ENCODE data around the gene SUCLG2.

Gene SUCLG2

DNA sequence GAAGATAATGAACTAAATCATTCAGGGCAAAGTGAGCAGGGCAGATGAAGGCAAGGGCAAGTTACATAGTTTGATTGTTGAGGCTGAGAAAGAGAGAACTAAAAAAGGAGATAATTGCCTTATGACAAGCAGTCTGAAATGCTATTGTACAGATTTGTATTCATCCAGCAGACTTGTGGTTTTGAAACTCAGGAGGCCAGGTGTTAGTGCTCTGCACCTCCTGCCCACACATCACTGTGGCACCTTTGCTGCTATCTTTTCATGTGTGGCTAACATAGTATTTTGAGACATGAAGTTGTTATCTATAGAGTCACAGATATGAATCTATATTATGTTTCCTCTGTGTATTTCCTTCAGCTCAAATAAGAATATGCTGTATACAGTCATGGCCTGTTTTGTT, 24.3 kb upstream of the SUCLG2 start:
- Histone ChIP-seq H3K27ac (replicated peaks) (no peak overlapping the region), H3K4me3 (replicated peaks; ENCODE audit: insufficient read depth, low read length) (no peak overlapping the region), H3K27me3 (ENCODE audit: insufficient read depth, poor library complexity, severe bottlenecking) (peaks cover 2% of the 10 kb centered on the region)
- TF ChIP-seq CTCF (IDR thresholded peaks at IDR 0.05; ENCODE audit: insufficient read depth, low read length): no peak
- no peak for TF ChIP-seq SPI1 (IDR thresholded peaks at IDR 0.05; ENCODE audit: borderline replicate concordance, low read depth)
- no peak for TF ChIP-seq POLR2AphosphoS5 (IDR thresholded peaks at IDR 0.05; ENCODE audit: low read depth)
- TF ChIP-seq GABPA (IDR thresholded peaks at IDR 0.05; ENCODE audit: low read depth): no peak
- no peak for TF ChIP-seq REST (IDR thresholded peaks at IDR 0.05; ENCODE audit: insufficient replicate concordance, low read depth)
- no peak for DNase-seq (ENCODE audit: low read depth in 1 of 2, low spot score in 1 of 2)

GRCh38 chr3:67674055-67674454, 19.6 kb upstream of the SUCLG2 start:
- Histone ChIP-seq H3K27me3 (ENCODE audit: insufficient read depth, poor library complexity, severe bottlenecking) (peaks cover 4% of the 10 kb centered on the region), H3K4me3 (replicated peaks; ENCODE audit: insufficient read depth, low read length) (no peak overlapping the region), H3K27ac (replicated peaks) (no peak overlapping the region)
- TF ChIP-seq SPI1 (IDR thresholded peaks at IDR 0.05; ENCODE audit: borderline replicate concordance, low read depth) (no peak), REST (IDR thresholded peaks at IDR 0.05; ENCODE audit: insufficient replicate concordance, low read depth) (no peak), POLR2AphosphoS5 (IDR thresholded peaks at IDR 0.05; ENCODE audit: low read depth) (no peak), GABPA (IDR thresholded peaks at IDR 0.05; ENCODE audit: low read depth) (no peak), CTCF (IDR thresholded peaks at IDR 0.05; ENCODE audit: insufficient read depth, low read length) (no peak)
- DNase-seq (ENCODE audit: low read depth in 1 of 2, low spot score in 1 of 2): no peak

DNA sequence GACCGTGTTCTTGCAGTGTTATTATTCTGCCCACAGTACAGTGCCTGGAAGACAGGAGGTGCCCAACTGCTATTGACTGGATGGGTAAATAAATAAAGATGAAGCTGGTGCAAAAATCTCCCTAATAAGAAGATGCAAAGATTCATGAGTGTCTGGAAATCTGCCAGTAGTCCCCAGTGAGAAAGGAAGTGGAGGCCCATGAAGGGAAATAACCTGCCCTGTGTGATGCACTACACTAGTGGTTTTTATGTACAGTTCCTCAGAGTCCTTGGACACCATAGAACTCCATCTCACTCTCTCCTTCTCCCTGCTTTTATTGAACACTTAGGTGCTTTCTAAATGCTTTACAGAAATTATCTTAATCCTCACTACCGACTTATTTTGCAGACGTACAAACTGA, 8.3 kb upstream of the SUCLG2 start:
- DNase-seq (ENCODE audit: low read depth in 1 of 2, low spot score in 1 of 2): no peak
- no peaks in the 10 kb centered on the region for H3K27me3 ChIP-seq (ENCODE audit: insufficient read depth, poor library complexity, severe bottlenecking)
- H3K27ac ChIP-seq (replicated peaks): no peak overlapping the region
- no peak overlapping the region for H3K4me3 ChIP-seq (replicated peaks; ENCODE audit: insufficient read depth, low read length)
- no peak for TF ChIP-seq SPI1 (IDR thresholded peaks at IDR 0.05; ENCODE audit: borderline replicate concordance, low read depth)
- TF ChIP-seq CTCF (IDR thresholded peaks at IDR 0.05; ENCODE audit: insufficient read depth, low read length): no peak
- TF ChIP-seq GABPA (IDR thresholded peaks at IDR 0.05; ENCODE audit: low read depth): no peak
- no peak for TF ChIP-seq REST (IDR thresholded peaks at IDR 0.05; ENCODE audit: insufficient replicate concordance, low read depth)
- TF ChIP-seq POLR2AphosphoS5 (IDR thresholded peaks at IDR 0.05; ENCODE audit: low read depth): no peak

All from HL-60 (cell line).